SK-N-SH treated with all-trans-retinoic acid at 6 μM for 48 hours (cell line): Measurements from ENCODE around the gene ELAPOR1.

Experiments used
- ATAC-seq: fragments of 200-7000 bp; cut with Tn5 transposase; 3 replicates; pipeline ENCODE4 v1.9.1; 2020; ENCODE audit warnings: mild to moderate bottlenecking, moderate library complexity
- ARNTL ChIP-seq: fragments of 450-650 bp; formaldehyde crosslinking; IDR thresholded peaks from 2 replicates; pipeline ENCODE4 v1.5.0; 2020; ENCODE audit warnings: low read depth, mild to moderate bottlenecking, moderate library complexity, borderline replicate concordance
- BACH2 ChIP-seq: fragments of 250-450 bp; sonication (Bioruptor Pico); IDR thresholded peaks from 2 replicates; pipeline ENCODE4 v1.9.0; 2021; ENCODE audit warnings: mild to moderate bottlenecking, borderline replicate concordance
- CSDC2 ChIP-seq: fragments of 250-450 bp; sonication (Bioruptor Pico); IDR thresholded peaks from 2 replicates; pipeline ENCODE4 v1.5.0; 2020; ENCODE audit warnings: mild to moderate bottlenecking, moderate library complexity
- ESRRG ChIP-seq: fragments of 250-450 bp; sonication (Bioruptor Pico); IDR thresholded peaks from 2 replicates; pipeline ENCODE4 v1.6.1; 2021; ENCODE audit warnings: mild to moderate bottlenecking
- GLIS3 ChIP-seq: fragments of 250-450 bp; sonication (Bioruptor Pico); IDR thresholded peaks from 2 replicates; pipeline ENCODE4 v1.5.0; 2020; ENCODE audit warnings: mild to moderate bottlenecking, moderate library complexity
- ISL1 ChIP-seq: fragments of 250-450 bp; sonication (Bioruptor Pico); IDR thresholded peaks from 2 replicates; pipeline ENCODE4 v2.1.2; 2022; ENCODE audit warnings: mild to moderate bottlenecking, moderate library complexity
- OSR1 ChIP-seq: fragments of 250-450 bp; sonication (Bioruptor Pico); IDR thresholded peaks from 2 replicates; pipeline ENCODE4 v1.8.0; 2022; ENCODE audit warnings: moderate library complexity, mild to moderate bottlenecking, inconsistent platforms
- PPARA ChIP-seq: fragments of 250-450 bp; sonication (Bioruptor Pico); IDR thresholded peaks from 2 replicates; pipeline ENCODE4 v1.5.0; 2020; ENCODE audit warnings: mild to moderate bottlenecking, borderline replicate concordance
- RARB ChIP-seq: fragments of 250-450 bp; sonication (Bioruptor Pico); IDR thresholded peaks from 2 replicates; pipeline ENCODE4 v1.8.0; 2021; ENCODE audit warnings: mild to moderate bottlenecking, moderate library complexity
- TOX ChIP-seq: fragments of 250-450 bp; sonication (Bioruptor Pico); IDR thresholded peaks from 2 replicates; pipeline ENCODE4 v1.8.0; 2021; ENCODE audit warnings: mild to moderate bottlenecking, moderate library complexity, borderline replicate concordance
- ZC3H10 ChIP-seq: fragments of 250-450 bp; sonication (Bioruptor Pico); IDR thresholded peaks from 2 replicates; pipeline ENCODE4 v1.5.1; 2021; ENCODE audit warnings: mild to moderate bottlenecking, moderate library complexity
- ZFP3 ChIP-seq: fragments of 250-450 bp; sonication (Bioruptor Pico); IDR thresholded peaks from 2 replicates; pipeline ENCODE4 v1.5.0; 2020; ENCODE audit warnings: mild to moderate bottlenecking, moderate library complexity
- ZFP30 ChIP-seq: fragments of 450-650 bp; formaldehyde crosslinking; IDR thresholded peaks from 2 replicates; pipeline ENCODE4 v1.5.0; 2022; ENCODE audit warnings: mild to moderate bottlenecking, moderate library complexity
- ZNF565 ChIP-seq: fragments of 450-650 bp; formaldehyde crosslinking; conservative IDR thresholded peaks from 2 replicates; pipeline ENCODE4 v1.5.0; 2020; ENCODE audit warnings: low read depth, mild to moderate bottlenecking, moderate library complexity
- ZNF70 ChIP-seq: fragments of 450-650 bp; formaldehyde crosslinking; IDR thresholded peaks from 2 replicates; pipeline ENCODE4 v1.5.0; 2020; ENCODE audit warnings: mild to moderate bottlenecking, moderate library complexity
- TF ChIP-seq, protein P1 (sequence below): fragments of 250-450 bp; sonication (Bioruptor Pico); IDR thresholded peaks from 2 replicates; pipeline ENCODE4 v1.5.1; 2020; ENCODE audit warnings: low read depth, mild to moderate bottlenecking, moderate library complexity
- TF ChIP-seq, protein P2 (sequence below): fragments of 250-450 bp; sonication (Bioruptor Pico); IDR thresholded peaks from 2 replicates; pipeline ENCODE4 v1.8.0; 2021; ENCODE audit warnings: low read depth, mild to moderate bottlenecking, moderate library complexity, borderline replicate concordance
- TF ChIP-seq, protein P3 (sequence below): fragments of 250-450 bp; sonication (Bioruptor Pico); IDR thresholded peaks from 2 replicates; pipeline ENCODE4 v1.8.0; 2020; ENCODE audit warnings: mild to moderate bottlenecking, moderate library complexity, borderline replicate concordance
- TF ChIP-seq, protein P4 (sequence below): fragments of 250-450 bp; sonication (Bioruptor Pico); IDR thresholded peaks from 2 replicates; pipeline ENCODE4 v1.5.1; 2021; ENCODE audit warnings: mild to moderate bottlenecking, moderate library complexity

Gene ELAPOR1

DNA sequence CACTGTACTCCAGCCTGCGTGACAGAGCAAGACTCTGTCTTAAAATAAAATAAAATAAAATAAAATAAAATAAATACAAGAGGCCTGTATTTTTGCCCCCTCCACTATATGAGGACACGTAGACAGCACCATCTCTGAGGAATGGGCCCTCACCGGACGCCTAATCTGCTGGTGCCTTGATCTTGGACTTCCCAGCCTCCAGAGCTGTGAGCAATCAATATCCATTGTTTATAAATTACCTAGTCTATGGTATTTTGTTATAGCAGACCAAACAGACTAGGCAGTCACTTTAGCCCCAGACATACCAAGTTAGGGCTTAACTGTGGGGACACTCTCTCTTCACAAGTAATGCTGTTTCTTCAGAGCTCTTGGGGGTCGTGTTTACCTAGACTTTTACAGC lies 6.4 kb downstream of the ELAPOR1 start:
- TF ChIP-seq ZNF70 (no peak), ISL1 (CRISPR knock-in tag) (no peak)
- no peak for ATAC-seq

DNA sequence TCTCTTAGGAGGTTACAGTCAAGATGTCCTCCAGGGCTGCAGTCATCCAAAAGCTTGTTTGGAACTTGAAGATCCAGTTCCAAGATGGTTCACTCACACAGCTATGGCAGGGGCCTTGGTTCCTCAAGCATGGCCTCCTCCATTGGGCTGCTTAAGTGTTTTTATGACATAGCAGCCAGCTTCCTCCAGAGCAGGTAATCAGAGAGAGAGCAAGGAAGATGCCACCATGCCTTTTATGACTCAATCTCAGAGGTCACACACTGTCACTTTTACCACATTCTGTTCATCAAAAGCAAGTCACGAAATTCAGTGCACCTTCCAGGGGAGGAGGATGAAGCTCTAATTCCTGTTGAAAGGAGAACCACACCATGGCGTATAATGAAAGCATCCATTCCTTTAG lies 17.1 kb downstream of the ELAPOR1 start:
- no peak for TF ChIP-seq ZFP30
- TF ChIP-seq, protein P1, sequence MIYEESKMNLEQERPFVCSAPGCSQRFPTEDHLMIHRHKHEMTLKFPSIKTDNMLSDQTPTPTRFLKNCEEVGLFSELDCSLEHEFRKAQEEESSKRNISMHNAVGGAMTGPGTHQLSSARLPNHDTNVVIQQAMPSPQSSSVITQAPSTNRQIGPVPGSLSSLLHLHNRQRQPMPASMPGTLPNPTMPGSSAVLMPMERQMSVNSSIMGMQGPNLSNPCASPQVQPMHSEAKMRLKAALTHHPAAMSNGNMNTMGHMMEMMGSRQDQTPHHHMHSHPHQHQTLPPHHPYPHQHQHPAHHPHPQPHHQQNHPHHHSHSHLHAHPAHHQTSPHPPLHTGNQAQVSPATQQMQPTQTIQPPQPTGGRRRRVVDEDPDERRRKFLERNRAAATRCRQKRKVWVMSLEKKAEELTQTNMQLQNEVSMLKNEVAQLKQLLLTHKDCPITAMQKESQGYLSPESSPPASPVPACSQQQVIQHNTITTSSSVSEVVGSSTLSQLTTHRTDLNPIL (CRISPR knock-in tag), result no peak
- no peak for TF ChIP-seq TOX (CRISPR knock-in tag)
- TF ChIP-seq, all 23 proteins: peak for 0
- ATAC-seq, result no peak

DNA sequence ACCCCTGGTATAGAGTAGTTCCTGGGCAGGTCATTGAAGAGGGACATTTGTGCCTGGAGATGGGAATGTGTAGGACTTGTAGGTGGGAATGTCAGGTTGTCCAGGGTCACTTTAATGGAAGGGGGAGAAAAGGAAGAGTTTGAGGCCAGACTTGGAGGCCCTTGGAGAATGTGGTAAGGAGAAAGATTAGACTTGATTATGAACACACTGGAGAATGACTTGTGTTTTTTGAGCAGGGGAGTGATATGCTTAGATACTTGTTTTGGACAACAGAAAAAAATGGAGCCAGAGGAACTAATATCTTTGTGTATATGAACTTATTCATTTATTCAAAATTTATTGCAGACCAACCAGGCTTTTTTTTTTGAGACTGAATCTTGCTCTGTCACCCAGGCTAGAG lies 17.9 kb downstream of the ELAPOR1 start:
- ATAC-seq, result no peak
- TF ChIP-seq ZC3H10 (CRISPR knock-in tag), result no peak

DNA sequence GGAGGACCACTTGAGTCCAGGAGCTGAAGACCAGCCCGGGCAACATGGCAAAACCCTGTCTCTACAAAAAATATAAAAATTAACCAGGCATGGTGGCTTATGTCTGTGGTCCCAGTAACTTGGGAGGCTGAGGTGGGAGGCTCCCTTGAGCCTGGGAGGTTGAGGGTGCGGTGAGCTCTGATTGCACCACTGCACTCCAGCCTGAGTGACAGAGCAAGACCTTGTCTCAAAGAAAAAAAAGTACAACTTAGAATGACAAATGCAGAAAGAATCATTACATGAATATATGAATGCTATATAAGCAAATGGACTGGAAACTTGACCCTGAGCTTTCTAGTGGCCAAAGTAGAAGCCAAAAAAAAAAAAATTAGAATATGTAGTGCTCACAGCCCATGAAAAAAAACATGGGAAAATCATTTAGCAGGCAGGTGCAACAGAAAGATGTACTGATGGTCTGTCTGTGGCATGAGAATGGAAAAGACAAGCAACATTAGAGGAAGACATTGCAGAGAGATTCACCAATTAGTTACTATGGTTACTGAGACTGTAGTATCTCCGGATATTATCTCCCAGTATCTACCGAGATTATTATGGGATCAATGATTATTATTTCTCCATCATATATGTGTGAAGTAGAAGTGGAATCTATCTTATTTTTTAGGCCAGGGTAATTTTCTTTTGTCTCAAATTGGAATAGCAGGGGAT lies 19.2 kb downstream of the ELAPOR1 start:
- TF ChIP-seq OSR1 (CRISPR knock-in tag), result no peak
- no peak for TF ChIP-seq RARB (CRISPR knock-in tag)
- TF ChIP-seq, protein P1 (CRISPR knock-in tag), result no peak
- TF ChIP-seq ZNF565 (CRISPR knock-in tag), result no peak
- no peak for TF ChIP-seq ZC3H10 (CRISPR knock-in tag)
- no peak for TF ChIP-seq CSDC2
- no peak for TF ChIP-seq GLIS3
- no peak for TF ChIP-seq ZNF70
- no peak for TF ChIP-seq ZFP3 (CRISPR knock-in tag)
- TF ChIP-seq BACH2 (CRISPR knock-in tag), result no peak
- TF ChIP-seq, protein P2, sequence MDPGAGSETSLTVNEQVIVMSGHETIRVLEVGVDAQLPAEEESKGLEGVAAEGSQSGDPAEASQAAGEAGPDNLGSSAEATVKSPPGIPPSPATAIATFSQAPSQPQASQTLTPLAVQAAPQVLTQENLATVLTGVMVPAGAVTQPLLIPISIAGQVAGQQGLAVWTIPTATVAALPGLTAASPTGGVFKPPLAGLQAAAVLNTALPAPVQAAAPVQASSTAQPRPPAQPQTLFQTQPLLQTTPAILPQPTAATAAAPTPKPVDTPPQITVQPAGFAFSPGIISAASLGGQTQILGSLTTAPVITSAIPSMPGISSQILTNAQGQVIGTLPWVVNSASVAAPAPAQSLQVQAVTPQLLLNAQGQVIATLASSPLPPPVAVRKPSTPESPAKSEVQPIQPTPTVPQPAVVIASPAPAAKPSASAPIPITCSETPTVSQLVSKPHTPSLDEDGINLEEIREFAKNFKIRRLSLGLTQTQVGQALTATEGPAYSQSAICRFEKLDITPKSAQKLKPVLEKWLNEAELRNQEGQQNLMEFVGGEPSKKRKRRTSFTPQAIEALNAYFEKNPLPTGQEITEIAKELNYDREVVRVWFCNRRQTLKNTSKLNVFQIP, result no peak
- TF ChIP-seq PPARA (CRISPR knock-in tag), result no peak
- no peak for TF ChIP-seq ISL1 (CRISPR knock-in tag)
- TF ChIP-seq, protein P3, sequence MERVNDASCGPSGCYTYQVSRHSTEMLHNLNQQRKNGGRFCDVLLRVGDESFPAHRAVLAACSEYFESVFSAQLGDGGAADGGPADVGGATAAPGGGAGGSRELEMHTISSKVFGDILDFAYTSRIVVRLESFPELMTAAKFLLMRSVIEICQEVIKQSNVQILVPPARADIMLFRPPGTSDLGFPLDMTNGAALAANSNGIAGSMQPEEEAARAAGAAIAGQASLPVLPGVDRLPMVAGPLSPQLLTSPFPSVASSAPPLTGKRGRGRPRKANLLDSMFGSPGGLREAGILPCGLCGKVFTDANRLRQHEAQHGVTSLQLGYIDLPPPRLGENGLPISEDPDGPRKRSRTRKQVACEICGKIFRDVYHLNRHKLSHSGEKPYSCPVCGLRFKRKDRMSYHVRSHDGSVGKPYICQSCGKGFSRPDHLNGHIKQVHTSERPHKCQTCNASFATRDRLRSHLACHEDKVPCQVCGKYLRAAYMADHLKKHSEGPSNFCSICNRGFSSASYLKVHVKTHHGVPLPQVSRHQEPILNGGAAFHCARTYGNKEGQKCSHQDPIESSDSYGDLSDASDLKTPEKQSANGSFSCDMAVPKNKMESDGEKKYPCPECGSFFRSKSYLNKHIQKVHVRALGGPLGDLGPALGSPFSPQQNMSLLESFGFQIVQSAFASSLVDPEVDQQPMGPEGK (CRISPR knock-in tag), result no peak
- TF ChIP-seq, protein P4, sequence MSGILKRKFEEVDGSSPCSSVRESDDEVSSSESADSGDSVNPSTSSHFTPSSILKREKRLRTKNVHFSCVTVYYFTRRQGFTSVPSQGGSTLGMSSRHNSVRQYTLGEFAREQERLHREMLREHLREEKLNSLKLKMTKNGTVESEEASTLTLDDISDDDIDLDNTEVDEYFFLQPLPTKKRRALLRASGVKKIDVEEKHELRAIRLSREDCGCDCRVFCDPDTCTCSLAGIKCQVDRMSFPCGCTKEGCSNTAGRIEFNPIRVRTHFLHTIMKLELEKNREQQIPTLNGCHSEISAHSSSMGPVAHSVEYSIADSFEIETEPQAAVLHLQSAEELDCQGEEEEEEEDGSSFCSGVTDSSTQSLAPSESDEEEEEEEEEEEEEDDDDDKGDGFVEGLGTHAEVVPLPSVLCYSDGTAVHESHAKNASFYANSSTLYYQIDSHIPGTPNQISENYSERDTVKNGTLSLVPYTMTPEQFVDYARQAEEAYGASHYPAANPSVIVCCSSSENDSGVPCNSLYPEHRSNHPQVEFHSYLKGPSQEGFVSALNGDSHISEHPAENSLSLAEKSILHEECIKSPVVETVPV (CRISPR knock-in tag), result no peak
- no peak for TF ChIP-seq ZFP30
- no peak for ATAC-seq

DNA sequence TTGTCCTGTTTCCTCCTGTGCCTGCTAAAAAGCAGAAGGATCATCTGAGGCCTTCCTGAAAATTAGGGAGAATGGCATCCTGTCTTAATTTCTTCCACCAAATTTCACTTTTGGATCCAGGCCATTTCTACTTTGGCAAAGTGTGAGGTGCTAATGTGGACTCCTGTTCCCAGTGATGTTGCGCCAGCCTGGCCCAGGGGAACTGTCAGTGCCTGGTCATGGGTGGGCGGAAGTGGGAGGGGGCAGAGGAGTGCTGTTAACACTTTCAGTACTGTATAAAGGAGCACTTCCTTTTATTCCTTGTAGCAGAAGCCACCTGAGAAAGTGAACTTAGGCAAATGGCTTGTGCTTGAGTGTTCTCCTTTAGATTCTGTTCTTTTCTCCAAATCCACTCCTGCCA lies 19.9 kb downstream of the ELAPOR1 start:
- ATAC-seq, result no peak

More for the DNA sequence above, 19.9 kb downstream of the ELAPOR1 start:
- TF ChIP-seq ARNTL (CRISPR knock-in tag), result no peak
- TF ChIP-seq ESRRG (CRISPR knock-in tag), result no peak
- no peak for TF ChIP-seq ZFP3 (CRISPR knock-in tag)
- TF ChIP-seq, protein P2, result no peak
- TF ChIP-seq PPARA (CRISPR knock-in tag), result no peak
- TF ChIP-seq BACH2 (CRISPR knock-in tag), result no peak
- TF ChIP-seq ZC3H10 (CRISPR knock-in tag), result no peak
